IMR-90 (cell line): ENCODE results near the gene DKK3. TPM values are rescaled to one million over a fixed set of nuclear protein-coding genes. Genes with fewer than 3 reads are reported as not detected.

Source experiments
- ATAC-seq: fragments of 200-7000 bp; cut with Tn5 transposase; 2 replicates; pipeline ENCODE4 v1.9.1; 2020; ENCODE audit warnings: low read depth, mild to moderate bottlenecking, moderate library complexity
- BruUV-seq: library from RNA; stranded (reverse); fragments of 400-500 nt; replicated peaks from 2 replicates; lab custom pipeline; 2021; lab: Mats Ljungman, UMichigan
- CTCF ChIA-PET: fragments of 300-600 bp; formaldehyde crosslinking; extraction: SDS; loops from one replicate; lab custom pipeline; 2021; ENCODE audit warnings: antibody characterized with exemption; lab: Yijun Ruan, JAX
- POLR2A ChIA-PET: fragments of 300-600 bp; sonication (Branson Sonifier 250); formaldehyde crosslinking; loops from one replicate; lab custom pipeline; 2022; ENCODE audit warnings: antibody characterized with exemption; ENCODE audit not compliant: unreplicated experiment; lab: Charles Lee
- DNase-seq: peaks from one replicate; pipeline ENCODE4 v3.0.0; 2013
- H2AFZ ChIP-seq: replicated peaks from 2 replicates; pipeline ENCODE3; 2013; ENCODE audit warnings: low read length, mild to moderate bottlenecking; ENCODE audit not compliant: poor library complexity
- H2AK5ac ChIP-seq: 2 replicates; pipeline ENCODE4 v1.6.1; 2013; ENCODE audit warnings: low read depth, low read length, inconsistent platforms
- H2AK9ac ChIP-seq: replicated peaks from 2 replicates; pipeline ENCODE3; 2013; ENCODE audit warnings: mild to moderate bottlenecking, low read depth, low read length, moderate library complexity; ENCODE audit not compliant: poor library complexity
- H2BK120ac ChIP-seq: 2 replicates; pipeline ENCODE4 v1.6.1; 2013; ENCODE audit warnings: low read depth, low read length, inconsistent platforms
- H2BK15ac ChIP-seq: 3 replicates; pipeline ENCODE4 v1.6.1; 2013; ENCODE audit warnings: low read depth, low read length, inconsistent platforms
- H2BK20ac ChIP-seq: 2 replicates; pipeline ENCODE4 v1.6.1; 2013; ENCODE audit warnings: low read depth, mild to moderate bottlenecking, inconsistent platforms, low read length, moderate library complexity
- H2BK5ac ChIP-seq: 2 replicates; pipeline ENCODE4 v1.6.1; 2013; ENCODE audit warnings: mild to moderate bottlenecking, low read depth, low read length, inconsistent platforms; ENCODE audit not compliant: poor library complexity, severe bottlenecking
- H3K14ac ChIP-seq: replicated peaks from 2 replicates; pipeline ENCODE4 v1.6.1; 2013; ENCODE audit warnings: low read depth, low read length, inconsistent platforms
- H3K18ac ChIP-seq: 2 replicates; pipeline ENCODE4 v1.6.1; 2013; ENCODE audit warnings: low read depth, low read length, control low read depth
- H3K23ac ChIP-seq: 2 replicates; pipeline ENCODE4 v1.6.1; 2013; ENCODE audit warnings: low read depth, low read length, inconsistent platforms
- H3K27ac ChIP-seq: 2 replicates; pipeline ENCODE4 v1.5.1; 2013; ENCODE audit warnings: mild to moderate bottlenecking, control low read depth, low read length; ENCODE audit not compliant: insufficient read depth
- H3K27me3 ChIP-seq: 2 replicates; pipeline ENCODE4 v1.6.1; 2013; ENCODE audit warnings: low read length; ENCODE audit not compliant: control insufficient read depth, insufficient read depth
- H3K36me3 ChIP-seq: 2 replicates; pipeline ENCODE4 v1.6.1; 2013; ENCODE audit warnings: low read length, mixed read lengths; ENCODE audit not compliant: control insufficient read depth, insufficient read depth
- H3K4ac ChIP-seq: 2 replicates; pipeline ENCODE4 v1.6.1; 2013; ENCODE audit warnings: low read depth, low read length, inconsistent platforms
- H3K4me1 ChIP-seq: 2 replicates; pipeline ENCODE4 v1.6.1; 2013; ENCODE audit warnings: low read length, mixed read lengths; ENCODE audit not compliant: control insufficient read depth, insufficient read depth
- H3K4me2 ChIP-seq: 2 replicates; pipeline ENCODE4 v1.6.1; 2013; ENCODE audit warnings: low read depth, mild to moderate bottlenecking, control low read depth, low read length, moderate library complexity
- H3K4me3 ChIP-seq: 2 replicates; pipeline ENCODE4 v1.5.1; 2013; ENCODE audit warnings: low read depth, mild to moderate bottlenecking, control low read depth, low read length, moderate library complexity; ENCODE audit not compliant: insufficient read depth
- H3K56ac ChIP-seq: 2 replicates; pipeline ENCODE4 v1.6.1; 2013; ENCODE audit warnings: low read length, inconsistent platforms; ENCODE audit not compliant: insufficient read depth; ENCODE audit errors: extremely low read depth
- H3K79me1 ChIP-seq, 2 experiments: 2 replicates each; pipeline ENCODE4 v1.6.1; 2013; ENCODE audit warnings: low read length in 2 of 2, inconsistent platforms in 1 of 2, low read depth in 1 of 2
- H3K9ac ChIP-seq: 2 replicates; pipeline ENCODE4 v1.6.1; 2013; ENCODE audit warnings: low read depth, low read length, control low read depth
- H3K9me1 ChIP-seq: 2 replicates; pipeline ENCODE4 v1.6.1; 2013; ENCODE audit warnings: low read length, inconsistent platforms; ENCODE audit not compliant: insufficient read depth
- H3K9me3 ChIP-seq: 2 replicates; pipeline ENCODE4 v1.6.1; 2013; ENCODE audit warnings: low read length; ENCODE audit not compliant: control insufficient read depth, insufficient read depth
- H4K20me1 ChIP-seq: 2 replicates; pipeline ENCODE4 v1.6.1; 2013; ENCODE audit warnings: low read length, inconsistent platforms; ENCODE audit not compliant: insufficient read depth
- H4K5ac ChIP-seq: 2 replicates; pipeline ENCODE4 v1.6.1; 2013; ENCODE audit warnings: mild to moderate bottlenecking, low read depth, low read length, control low read depth
- H4K8ac ChIP-seq, 2 experiments: 2 replicates each; pipeline ENCODE4 v1.6.1; 2013; ENCODE audit warnings: low read depth in 2 of 2, low read length in 2 of 2, control low read depth in 1 of 2, inconsistent platforms in 1 of 2
- H4K91ac ChIP-seq: 2 replicates; pipeline ENCODE4 v1.6.1; 2013; ENCODE audit warnings: low read depth, low read length, inconsistent platforms; ENCODE audit not compliant: insufficient read depth
- BHLHE40 ChIP-seq: fragments of 150-350 bp; IDR thresholded peaks from 2 replicates; pipeline ENCODE4 v1.6.1; 2016; ENCODE audit warnings: mild to moderate bottlenecking, low read depth, low read length
- CEBPB ChIP-seq: IDR thresholded peaks from 2 replicates; pipeline ENCODE4 v1.6.1; 2012; ENCODE audit warnings: low read depth, low read length, improper control_type of control experiment
- CHD1 ChIP-seq: IDR thresholded peaks from 2 replicates; pipeline ENCODE4 v1.6.1; 2012; ENCODE audit warnings: low read depth, low read length, improper control_type of control experiment
- CTCF ChIP-seq: conservative IDR thresholded peaks from 2 replicates; pipeline ENCODE4 v1.5.1; 2012; ENCODE audit warnings: mild to moderate bottlenecking, low read depth, low read length, improper control_type of control experiment
- ELK1 ChIP-seq: fragments of 150-350 bp; IDR thresholded peaks from 2 replicates; pipeline ENCODE4 v1.6.1; 2016; ENCODE audit warnings: low read depth, mild to moderate bottlenecking, low read length, moderate library complexity, borderline replicate concordance
- FOS ChIP-seq: fragments of 150-350 bp; IDR thresholded peaks from 2 replicates; pipeline ENCODE4 v1.6.1; 2016; ENCODE audit warnings: low read depth, low read length
- MAFK ChIP-seq: IDR thresholded peaks from 2 replicates; pipeline ENCODE4 v1.6.1; 2012; ENCODE audit warnings: low read depth, low read length, improper control_type of control experiment
- MAZ ChIP-seq: IDR thresholded peaks from 2 replicates; pipeline ENCODE4 v1.6.1; 2012; ENCODE audit warnings: low read depth, mild to moderate bottlenecking, low read length, improper control_type of control experiment, moderate library complexity, borderline replicate concordance
- MXI1 ChIP-seq: IDR thresholded peaks from 2 replicates; pipeline ENCODE4 v1.6.1; 2012; ENCODE audit warnings: low read depth, mild to moderate bottlenecking, low read length, moderate library complexity, borderline replicate concordance
- NFE2L2 ChIP-seq: fragments of 150-350 bp; IDR thresholded peaks from 2 replicates; pipeline ENCODE4 v1.6.1; 2016; ENCODE audit warnings: low read depth, mild to moderate bottlenecking, low read length
- POLR2A ChIP-seq: IDR thresholded peaks from 2 replicates; pipeline ENCODE4 v1.6.1; 2012; ENCODE audit warnings: mild to moderate bottlenecking, low read depth, low read length
- RCOR1 ChIP-seq: IDR thresholded peaks from 2 replicates; pipeline ENCODE4 v1.6.1; 2012; ENCODE audit warnings: mild to moderate bottlenecking, low read length, improper control_type of control experiment; ENCODE audit not compliant: insufficient replicate concordance
- RFX5 ChIP-seq: IDR thresholded peaks from 2 replicates; pipeline ENCODE4 v1.8.0; 2012; ENCODE audit warnings: low read depth, mild to moderate bottlenecking, low read length, moderate library complexity
- SMC3 ChIP-seq: fragments of 150-350 bp; IDR thresholded peaks from 2 replicates; pipeline ENCODE4 v1.6.1; 2016; ENCODE audit warnings: low read depth, mild to moderate bottlenecking, antibody characterized with exemption, low read length, moderate library complexity
- USF2 ChIP-seq: fragments of 150-350 bp; IDR thresholded peaks from 2 replicates; pipeline ENCODE4 v1.6.1; 2017; ENCODE audit warnings: mild to moderate bottlenecking, antibody characterized with exemption, low read length, low read depth
- WGBS, 2 experiments: methylation state at CpG; one replicate each; pipeline versions ENCODE4 v1.1.5 to v1.1.7; 2013; ENCODE audit warnings: missing lambda C conversion rate in 2 of 2; ENCODE audit not compliant: insufficient read length in 1 of 2; ENCODE audit errors: extremely low coverage in 2 of 2; 5-methylcytosine and 5-hydroxymethylcytosine counted together
- dilution Hi-C: fragments of 300-500 bp; cut with HindIII; formaldehyde crosslinking; loops from one replicate; pipeline ENCODE4 v1.14.3; 2018; ENCODE audit warnings: low sequenced_read_pairs; ENCODE audit not compliant: unreplicated experiment
- in situ Hi-C: fragments of 300-500 bp; cut with MboI; formaldehyde crosslinking; loops from 3 replicates; pipeline ENCODE4 v1.14.3; 2019; ENCODE audit warnings: low sequenced_read_pairs, inconsistent platforms, mixed read lengths
- intact Hi-C: fragments of 100-400 bp; cut with micrococcal nuclease; formaldehyde crosslinking; loops from 2 replicates; pipeline ENCODE4 v1.10.0; 2022
- polyA plus RNA-seq, 3 experiments: library from polyadenylated mRNA; depleted of rRNA; stranded (reverse); fragments of >200 nt; gene quantifications; 2 replicates each; pipeline ENCODE4 v1.2.3, GENCODE V29; 2012; ENCODE audit warnings: low replicate concordance in 1 of 3
- total RNA-seq: library from RNA; depleted of rRNA; stranded (reverse); fragments of >200 nt; gene quantifications from 2 replicates; pipeline ENCODE4 v1.2.3, GENCODE V29; 2012

Gene DKK3
- total and polyA plus RNA-seq, 2 of the 4 experiments (the other 2 are of a cell fraction): 453 to 964 TPM

GRCh38 chr11:11971906-11972547, 36.4 kb downstream of the DKK3 start:
- peak overlapping the region; percentile 63 for H2AK9ac ChIP-seq
- no peak overlapping the region for H3K9ac ChIP-seq
- in situ Hi-C loops: no loop called here
- H4K20me1 ChIP-seq: peaks cover 13% of the 10 kb centered on the region; the same call in 1 of the 2 replicates
- no peak overlapping the region for H3K27ac ChIP-seq
- H2BK20ac ChIP-seq: peak overlapping the region; percentile 40; the same call in 1 of the 2 replicates
- no peak overlapping the region for H4K5ac ChIP-seq
- no TSS peak for BruUV-seq
- dilution Hi-C loops: no loop called here
- no peak overlapping the region for H3K18ac ChIP-seq
- H2BK120ac ChIP-seq: peak overlapping the region; percentile 66; the same call in 1 of the 2 replicates
- no peaks in the 10 kb centered on the region for H3K27me3 ChIP-seq
- peak overlapping the region; percentile 43; the same call in 1 of the 3 replicates for H2BK15ac ChIP-seq
- peak overlapping the region; percentile 54; the same call in 1 of the 2 replicates for H3K23ac ChIP-seq
- CTCF ChIA-PET: interaction anchor here (0.6 kb wide), 1 partner anchor 35 kb away, joined by 3 read pairs; no protein-coding TSS in a partner anchor
- peak overlapping the region in 1 of 2 experiments; percentile 11; a peak in 1 of 4 replicates for H4K8ac ChIP-seq
- peak overlapping the region; percentile 22; the same call in 1 of the 2 replicates for H4K91ac ChIP-seq
- H3K9me1 ChIP-seq: peaks cover 52% of the 10 kb centered on the region
- DNase-seq (no peak), ATAC-seq (no peak)
- H3K79me1 ChIP-seq: peaks cover 52 to 94% of the 10 kb centered on the region in 2 experiments
- no peak overlapping the region for H2BK5ac ChIP-seq
- H3K36me3 ChIP-seq: peaks cover 22% of the 10 kb centered on the region
- H3K4ac ChIP-seq: peak overlapping the region; percentile 73
- peak overlapping the region; percentile 89 for H2AK5ac ChIP-seq
- no peak overlapping the region for H2AFZ ChIP-seq
- no peak overlapping the region; the same call in 1 of the 2 replicates for H3K56ac ChIP-seq
- H3K4me2 ChIP-seq: no peak overlapping the region
- POLR2A ChIA-PET: no interaction called here
- H3K14ac ChIP-seq: peak overlapping the region; percentile 42
- H3K4me3 ChIP-seq: no peak overlapping the region
- intact Hi-C loops: no loop called here
- H3K9me3 ChIP-seq: no peaks in the 10 kb centered on the region
- H3K4me1 ChIP-seq: peaks cover 39% of the 10 kb centered on the region
- no CpG with 5 or more reads among the region's 5 CpGs for WGBS, 2 experiments
- no peak for TF ChIP-seq SMC3
- no peak for TF ChIP-seq CTCF
- no peak for TF ChIP-seq RCOR1
- TF ChIP-seq MXI1: no peak
- no peak for TF ChIP-seq ELK1
- no peak for TF ChIP-seq USF2
- TF ChIP-seq CEBPB: no peak
- TF ChIP-seq POLR2A: no peak
- TF ChIP-seq MAZ: no peak
- TF ChIP-seq RFX5: no peak
- TF ChIP-seq MAFK: no peak
- TF ChIP-seq FOS: no peak
- TF ChIP-seq NFE2L2: no peak
- no peak for TF ChIP-seq CHD1
- TF ChIP-seq BHLHE40: no peak
